SK-N-SH (cell line): Measurements from ENCODE around the gene LRMDA.

Source experiments
- CTCF ChIP-seq: fragments of 200-600 bp; sonication (generic); IDR thresholded peaks from 2 replicates; pipeline ENCODE4 v1.6.1; 2017; ENCODE audit warnings: antibody characterized with exemption, mild to moderate bottlenecking, moderate library complexity
- EP300 ChIP-seq, 2 experiments: IDR thresholded peaks; 2 replicates each; pipeline versions ENCODE4 v1.4.0 to v1.6.1; 2012; ENCODE audit warnings: borderline replicate concordance in 1 of 2, low read depth in 1 of 2, low read length in 1 of 2
- EZH2phosphoT487 ChIP-seq: fragments of 200-600 bp; sonication (generic); IDR thresholded peaks from 2 replicates; pipeline ENCODE4 v1.6.1; 2017; ENCODE audit warnings: low read depth, mixed run types, mild to moderate bottlenecking, antibody characterized with exemption, moderate library complexity, borderline replicate concordance
- FOSL2 ChIP-seq: IDR thresholded peaks from 2 replicates; pipeline ENCODE4 v1.4.0; 2012; ENCODE audit warnings: low read depth, mild to moderate bottlenecking, moderate library complexity, borderline replicate concordance
- FOXM1 ChIP-seq: IDR thresholded peaks from 2 replicates; pipeline ENCODE4 v1.4.0; 2012; ENCODE audit warnings: low read depth, mild to moderate bottlenecking
- NRF1 ChIP-seq: IDR thresholded peaks from 2 replicates; pipeline ENCODE4 v1.6.1; 2012; ENCODE audit warnings: low read depth, mild to moderate bottlenecking, low read length
- POLR2AphosphoS5 ChIP-seq: IDR thresholded peaks from 2 replicates; pipeline ENCODE4 v1.6.1; 2012; ENCODE audit warnings: low read depth, low read length
- RCOR1 ChIP-seq: fragments of 150-350 bp; IDR thresholded peaks from 2 replicates; pipeline ENCODE4 v1.6.1; 2017; ENCODE audit warnings: antibody characterized with exemption, low read length
- RFX5 ChIP-seq: IDR thresholded peaks from 2 replicates; pipeline ENCODE4 v1.6.1; 2012; ENCODE audit warnings: mild to moderate bottlenecking, improper control_type of control experiment, low read length
- SMC3 ChIP-seq: IDR thresholded peaks from 2 replicates; pipeline ENCODE4 v1.6.1; 2012; ENCODE audit warnings: low read depth, low read length, improper control_type of control experiment
- USF2 ChIP-seq: fragments of 150-350 bp; IDR thresholded peaks from 2 replicates; pipeline ENCODE4 v1.6.1; 2017; ENCODE audit warnings: antibody characterized with exemption, low read length, low read depth, borderline replicate concordance
- YY1 ChIP-seq: IDR thresholded peaks from 2 replicates; pipeline ENCODE4 v1.4.0; 2012; ENCODE audit warnings: low read depth, mild to moderate bottlenecking

- no peak for TF ChIP-seq CTCF
- TF ChIP-seq RCOR1, result no peak
- TF ChIP-seq SMC3, result no peak
- TF ChIP-seq YY1, result no peak
- TF ChIP-seq EP300 (IDR thresholded peaks at IDR 0.05; ENCODE audit: borderline replicate concordance in 1 of 2, low read depth in 1 of 2, low read length in 1 of 2), result no peak
- no peak for TF ChIP-seq FOSL2
- TF ChIP-seq POLR2AphosphoS5, result no peak
- no peak for TF ChIP-seq NRF1
- TF ChIP-seq FOXM1, result no peak
- no peak for TF ChIP-seq EZH2phosphoT487
- TF ChIP-seq USF2, result no peak
- TF ChIP-seq RFX5, result no peak
These were observed 868.1 kb downstream of the LRMDA start for GRCh38 chr10:76299501-76299900.
